Right kidney (tissue), 9 donors: Measurements from ENCODE around the gene CCDC116.
"Not testable (repeated sequence)": the region's sequence is repeated elsewhere in the genome, so short reads cannot be mapped to it uniquely, and the experiment has no call there.

ENCODE experiments used
- DNase-seq: peaks from one replicate; pipeline ENCODE4 v3.0.0-alpha.2; 2016
- long read RNA-seq, 8 donors: transcript quantifications; one replicate each; lab custom pipeline, GENCODE V29; 2026

The CCDC116 gene
- long read RNA-seq, donor 1, result 0 reads
- long read RNA-seq, donor 2, result 0 reads
- long read RNA-seq, donor 3, result 0 reads
- long read RNA-seq, donor 4, result 0 reads
- long read RNA-seq, donor 5, result 0 reads
- long read RNA-seq, donor 6, result 0 reads
- long read RNA-seq, donor 7, result 0 reads
- long read RNA-seq, donor 8, result 0 reads

GRCh38 chr22:21632237-21632895 lies at the start of gene CCDC116:
TSS of gene CCDC116 (plus strand) at chr22:21632760. CDS start at chr22:21633182, 422 bp downstream.
- DNase-seq, result no peak

GRCh38 chr22:21582801-21583740 lies 49.5 kb upstream of the CCDC116 start:
- DNase-seq, result no peak

GRCh38 chr22:21585389-21585788 lies 47.2 kb upstream of the CCDC116 start:
- no peak for DNase-seq

- no peak for DNase-seq
Measured at GRCh38 chr22:21587803-21588611, 44.6 kb upstream of the CCDC116 start.

GRCh38 chr22:21589396-21589795 lies 43.2 kb upstream of the CCDC116 start:
- DNase-seq, result no peak

GRCh38 chr22:21590809-21591641 lies 41.5 kb upstream of the CCDC116 start:
- DNase-seq, result no peak

- DNase-seq, result no peak
Measured at GRCh38 chr22:21591695-21592094, 40.9 kb upstream of the CCDC116 start.

- no peak for DNase-seq
Measured at GRCh38 chr22:21592422-21592821, 40.1 kb upstream of the CCDC116 start.

GRCh38 chr22:21593406-21594232 lies 38.9 kb upstream of the CCDC116 start:
- DNase-seq, result no peak

GRCh38 chr22:21594865-21595452 lies 37.6 kb upstream of the CCDC116 start:
- no peak for DNase-seq

GRCh38 chr22:21596356-21597135 lies 36.0 kb upstream of the CCDC116 start:
- DNase-seq, result not testable (repeated sequence)

- DNase-seq, result no peak
Measured at GRCh38 chr22:21598302-21598701, 34.3 kb upstream of the CCDC116 start.

GRCh38 chr22:21599053-21599893 lies 33.3 kb upstream of the CCDC116 start:
- no peak for DNase-seq

- DNase-seq, result no peak
Measured at GRCh38 chr22:21602579-21602978, 30.0 kb upstream of the CCDC116 start.

GRCh38 chr22:21603973-21604372 lies 28.6 kb upstream of the CCDC116 start:
- no peak for DNase-seq

GRCh38 chr22:21605887-21606564 lies 26.5 kb upstream of the CCDC116 start:
- no peak for DNase-seq

- no peak for DNase-seq
Measured at GRCh38 chr22:21606775-21607174, 25.8 kb upstream of the CCDC116 start.
